Stimulated activated CD4-positive, alpha-beta T cell treated with anti-CD3 and anti-CD28 coated beads, Interleukin-1b, Interleukin-23, amount 100 ng/mL, for 48 hours (primary cell): Measurements from ENCODE around the gene APOL6.
"Not testable (repeated sequence)": the region's sequence is repeated elsewhere in the genome, so short reads cannot be mapped to it uniquely, and the experiment has no call there.

ENCODE experiments used
- DNase-seq: peaks from one replicate; pipeline ENCODE4 v3.0.0-alpha.2; 2020

The APOL6 gene

DNA sequence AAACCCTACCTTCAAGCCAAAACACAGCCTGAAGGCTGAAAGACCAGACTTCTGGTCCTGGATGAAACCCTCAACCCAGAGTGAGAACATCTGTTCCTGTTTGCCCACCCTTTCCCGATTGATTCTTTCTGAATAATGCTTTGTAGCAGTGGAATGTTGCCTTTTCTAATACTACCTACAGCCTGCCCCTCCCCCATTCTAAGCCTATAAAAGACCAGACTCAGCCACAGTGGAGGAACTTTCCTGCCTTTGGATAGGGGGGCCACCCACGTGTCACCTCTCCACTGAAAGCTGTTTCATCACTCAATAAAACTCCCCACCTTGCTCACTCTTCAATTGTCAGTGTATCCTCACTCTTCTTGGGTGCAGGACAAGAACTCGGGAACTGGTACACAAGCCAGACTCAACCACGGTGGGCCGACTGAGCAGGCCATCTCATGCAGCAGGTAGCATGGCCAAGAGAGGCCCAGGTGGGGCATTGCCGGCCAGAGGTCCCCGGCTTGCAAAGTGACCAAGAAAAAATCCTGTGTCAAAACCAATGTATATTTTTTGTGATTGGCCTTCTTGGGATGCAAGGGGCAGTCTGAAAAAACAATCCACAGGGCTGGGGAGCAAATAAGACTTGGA is 6.6 kb upstream of the APOL6 start:
- DNase-seq, result no peak

DNA sequence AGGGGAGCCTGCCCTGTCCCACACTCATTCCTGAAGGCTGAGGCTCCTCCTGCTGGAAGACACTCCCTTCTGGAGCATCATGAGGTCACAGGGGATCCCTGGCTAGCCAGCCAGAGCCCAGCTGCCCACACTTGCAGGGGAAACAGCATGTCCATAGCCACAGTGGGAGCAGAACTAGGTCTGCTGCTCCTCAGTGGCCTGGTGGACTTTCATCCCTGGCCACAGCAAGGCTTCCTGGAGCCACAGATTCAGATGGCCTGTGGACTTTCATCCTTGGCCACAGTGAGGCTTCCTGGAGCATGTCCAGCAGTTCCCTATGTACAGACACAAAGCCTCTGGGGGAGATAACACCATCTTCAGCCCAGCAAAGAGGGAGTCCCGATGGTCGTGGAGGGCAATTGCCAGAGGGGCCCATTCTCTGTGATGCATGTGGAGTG is 5.9 kb upstream of the APOL6 start:
- DNase-seq, result no peak

DNA sequence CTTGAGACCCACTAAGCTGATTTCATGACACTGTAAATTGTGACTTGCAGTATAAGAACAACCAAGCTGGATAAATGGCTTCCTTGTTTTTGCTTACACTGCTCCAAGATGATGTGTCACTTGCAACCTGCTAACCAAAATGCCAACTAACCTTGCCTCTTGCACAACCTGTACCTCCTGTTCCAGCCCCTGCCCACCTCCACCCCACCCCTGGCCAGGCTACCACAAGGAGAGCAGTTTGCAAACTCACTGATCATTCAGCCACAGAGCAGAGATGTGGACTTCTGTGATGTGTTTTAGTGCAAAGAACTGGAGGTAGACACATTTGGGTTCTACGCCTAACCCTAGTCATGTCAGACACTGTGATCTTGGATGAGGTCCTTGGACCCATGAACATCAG is 4.3 kb upstream of the APOL6 start:
- no peak for DNase-seq

DNA sequence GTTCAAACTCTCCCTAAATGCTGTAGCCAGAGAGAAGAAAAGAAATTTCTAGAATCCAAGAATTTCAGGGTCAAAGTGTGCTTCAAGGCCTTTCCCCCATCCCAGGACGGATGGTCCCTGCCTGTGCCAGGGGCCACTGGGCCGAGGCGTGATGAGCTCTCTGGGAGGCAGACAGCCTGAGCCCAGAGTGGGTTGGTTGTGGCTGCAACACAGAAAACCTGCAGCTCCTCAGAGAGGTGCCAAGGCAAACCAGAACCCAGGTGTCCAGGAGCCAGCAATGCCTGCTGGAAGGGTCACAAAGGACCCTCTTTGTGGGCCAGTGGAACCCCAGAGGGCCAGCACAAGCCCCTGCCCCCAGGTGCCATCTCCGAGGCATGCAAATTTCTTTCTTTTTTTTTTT is 2.6 kb upstream of the APOL6 start:
- DNase-seq, result no peak

DNA sequence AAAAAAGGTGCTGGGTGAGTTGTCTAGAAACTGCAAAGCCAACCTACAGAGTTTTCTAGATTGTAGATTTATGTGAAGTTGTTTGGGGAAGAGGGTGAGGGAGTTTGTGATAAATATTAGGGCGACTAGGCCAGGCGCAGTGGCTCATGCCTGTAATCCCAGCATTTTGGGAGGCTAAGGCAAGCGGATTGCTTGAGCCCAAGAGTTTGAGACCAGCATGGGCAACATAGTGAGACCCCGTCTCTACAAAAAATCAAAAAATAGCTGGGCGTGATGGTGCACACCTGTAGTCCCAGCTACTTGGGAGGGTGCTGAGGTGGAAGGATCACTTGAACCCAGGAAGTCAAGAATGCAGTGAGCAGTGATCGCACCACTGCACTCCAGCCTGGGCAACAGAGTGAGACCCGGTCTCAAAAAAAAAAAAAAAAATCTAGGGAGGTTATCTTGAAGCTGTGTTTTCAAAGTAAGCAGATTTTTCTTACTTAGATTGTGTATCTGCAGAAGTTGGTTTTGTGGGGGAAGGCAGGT is 844 bp downstream of the APOL6 start:
- no peak for DNase-seq

DNA sequence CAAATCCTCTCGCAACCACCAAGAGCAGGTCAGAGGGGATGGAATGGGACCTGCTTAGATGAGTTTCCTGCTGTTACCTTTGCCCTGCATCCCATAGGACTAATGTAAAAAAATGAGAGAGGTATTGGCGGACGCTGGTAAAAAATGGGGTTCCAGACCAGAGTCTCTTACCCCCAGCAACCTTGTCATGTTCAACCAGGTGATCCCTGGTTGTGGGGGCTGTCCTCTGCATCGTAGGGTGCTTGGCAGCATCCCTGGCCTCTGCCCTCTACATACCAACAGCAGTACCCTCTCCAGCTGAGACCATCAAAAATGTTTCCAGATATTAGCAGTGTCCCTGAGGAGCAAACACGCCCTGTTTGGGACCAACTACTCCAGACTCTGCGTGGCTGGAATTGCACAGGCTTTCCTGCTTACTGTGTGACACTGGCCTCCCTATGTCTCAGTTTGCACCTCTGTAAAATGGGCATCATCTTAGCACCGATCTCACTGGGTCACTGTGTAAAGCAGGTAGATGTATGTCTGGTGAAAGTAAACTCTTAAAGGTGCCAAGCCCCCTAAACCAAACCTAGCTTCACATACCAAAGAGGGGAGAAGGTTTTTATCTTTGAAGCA is 1.5 kb downstream of the APOL6 start:
- no peak for DNase-seq

DNA sequence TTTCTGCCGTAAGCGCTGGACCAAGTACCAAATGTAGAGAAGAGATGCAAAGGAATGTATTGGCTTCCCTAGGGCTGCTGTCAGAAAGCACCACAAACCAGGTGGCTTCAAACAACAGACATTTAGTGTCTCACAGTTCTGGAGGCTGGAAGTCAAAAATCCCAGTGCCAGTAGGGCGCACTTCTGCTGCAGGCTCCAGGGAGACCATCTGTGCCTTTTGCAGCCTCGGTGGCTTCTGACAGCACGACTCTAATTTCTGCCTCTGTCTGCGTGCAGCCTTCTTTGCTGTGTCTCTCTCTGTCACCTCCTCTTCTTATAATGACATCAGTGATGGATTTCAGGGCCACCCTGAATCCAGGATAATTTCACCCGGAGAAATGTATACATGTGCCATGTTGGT is 2.8 kb downstream of the APOL6 start:
- DNase-seq, result no peak

DNA sequence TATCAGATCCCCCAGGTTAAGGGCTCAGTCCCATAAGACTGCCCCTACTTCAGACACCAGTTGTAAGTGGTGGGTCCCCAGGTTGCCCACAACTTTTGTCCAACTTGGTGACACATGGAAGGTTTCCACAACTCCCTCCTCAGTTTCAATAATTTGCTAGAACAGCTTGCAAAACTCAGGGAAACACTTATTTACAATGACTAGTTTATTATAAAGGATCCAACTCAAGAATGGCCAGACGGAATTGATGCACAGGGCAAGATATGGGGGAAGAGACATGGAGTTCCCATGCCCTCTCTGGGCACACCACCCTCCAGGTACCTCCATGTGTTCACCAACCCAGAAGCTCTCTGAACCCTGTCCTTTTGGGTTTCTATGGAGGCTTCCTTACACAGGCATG is 5.6 kb downstream of the APOL6 start:
- DNase-seq, result no peak

DNA sequence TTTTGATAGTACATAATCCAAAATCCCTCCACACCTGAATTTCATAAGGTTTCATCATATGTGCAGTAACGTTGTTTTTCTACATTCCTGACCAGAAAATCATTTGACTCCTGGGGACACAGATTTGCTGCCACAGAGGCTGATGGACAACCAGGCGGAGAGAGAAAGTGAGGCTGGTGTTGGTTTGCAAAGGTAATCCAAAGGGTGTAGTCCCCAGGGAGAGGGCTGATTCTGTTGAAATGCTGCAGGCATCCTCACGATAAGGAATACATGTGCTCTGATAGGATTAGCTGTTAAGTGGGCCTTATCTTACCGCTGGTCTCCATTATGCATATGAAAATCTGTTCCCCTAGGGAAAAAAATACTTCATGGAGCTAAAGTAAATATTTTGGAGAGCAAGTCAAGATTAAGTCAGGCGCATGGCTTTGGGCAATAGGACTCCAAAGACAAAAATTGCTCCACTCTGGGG is 8.1 kb downstream of the APOL6 start:
- DNase-seq, result no peak

DNA sequence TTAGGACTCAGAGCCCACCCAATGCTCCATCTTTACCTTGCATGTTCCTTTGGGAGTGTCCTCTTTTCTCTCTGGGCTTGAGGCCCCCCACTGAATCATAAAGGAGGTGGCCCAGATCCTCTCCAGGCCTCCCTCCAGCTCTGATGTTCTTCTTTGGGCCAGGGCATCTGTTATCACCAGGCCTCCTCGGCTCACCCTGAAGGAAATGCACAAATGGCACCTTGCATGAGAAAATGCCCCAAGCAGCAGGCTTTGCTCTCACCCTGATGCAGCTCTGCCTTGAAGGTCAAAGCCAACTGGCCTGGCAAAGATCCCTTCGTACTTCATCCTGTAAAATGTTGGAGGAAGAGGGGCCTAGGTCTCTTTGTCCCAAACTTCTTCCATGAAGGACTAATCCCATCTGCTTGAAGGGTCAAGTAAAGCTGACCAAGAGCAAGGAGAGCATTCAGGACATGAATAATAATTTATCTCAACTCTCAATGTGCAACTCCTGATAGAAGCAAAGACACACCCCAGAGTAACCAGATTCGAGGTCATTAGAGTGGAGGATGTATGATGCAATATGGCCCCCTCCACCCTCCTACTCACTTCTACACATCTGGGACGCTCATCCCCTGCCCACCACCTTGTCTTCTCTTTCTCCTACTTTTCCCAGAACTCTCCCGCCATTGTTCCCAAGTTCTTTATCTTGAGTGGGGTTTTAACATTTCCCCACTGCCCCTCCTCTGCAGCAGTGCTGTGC is 9.5 kb downstream of the APOL6 start:
- no peak for DNase-seq

DNA sequence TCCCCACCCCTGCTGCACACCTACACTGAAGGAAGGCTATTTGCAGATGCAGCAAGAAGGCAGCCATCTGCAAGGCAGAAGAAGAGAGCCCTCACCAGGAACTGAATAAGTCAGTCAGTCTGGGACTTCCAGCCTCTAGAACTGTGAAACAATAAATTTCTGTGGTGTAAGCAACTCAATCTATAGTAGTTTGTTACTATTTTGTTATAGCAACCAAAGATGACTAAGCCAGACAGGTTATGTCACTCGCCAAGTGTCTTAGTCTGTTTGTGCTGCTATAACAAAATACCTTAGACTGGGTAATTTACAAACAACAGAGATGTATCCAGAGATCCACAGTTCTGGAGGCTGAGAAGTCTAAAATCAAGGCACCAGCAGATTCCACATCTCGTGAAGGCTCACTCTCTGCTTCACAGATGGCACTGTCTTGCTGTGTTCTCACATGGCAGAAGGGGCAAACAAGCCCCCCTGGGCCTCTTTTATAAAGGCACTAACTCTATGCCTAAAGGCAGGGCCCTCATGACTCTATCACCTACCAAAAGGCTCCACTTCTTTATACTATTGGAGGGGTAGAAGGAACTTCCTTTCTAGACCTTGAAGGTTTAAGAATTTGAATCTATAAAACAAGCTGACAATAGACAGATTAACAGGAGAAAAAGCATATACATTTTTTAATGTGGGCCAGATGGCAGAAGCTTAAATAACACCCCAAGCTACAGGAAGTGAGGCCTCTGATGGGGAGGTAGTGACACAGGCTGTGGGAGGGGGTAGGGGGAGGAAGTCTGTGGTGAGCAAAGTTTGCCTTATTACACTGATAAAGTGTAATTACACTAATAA is 12.3 kb downstream of the APOL6 start:
- DNase-seq, result peak; percentile 34

DNA sequence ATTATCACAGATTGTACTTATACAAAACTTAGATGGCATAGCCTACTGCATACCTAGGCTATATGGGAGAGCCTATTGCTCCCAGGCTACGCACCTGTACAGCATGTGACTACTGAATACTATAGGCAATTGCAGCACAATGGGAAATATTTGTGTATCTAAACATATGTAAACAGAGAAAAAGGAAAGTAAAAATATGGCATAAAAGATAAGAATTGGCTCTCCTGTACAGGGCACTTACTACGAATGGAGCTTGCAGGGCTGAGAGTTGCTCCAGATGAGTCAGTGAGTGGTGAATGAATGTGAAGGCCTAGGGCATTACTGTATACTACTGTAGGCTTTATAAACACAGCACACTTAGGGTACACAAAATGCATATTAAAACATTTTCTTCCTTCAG is 13.2 kb downstream of the APOL6 start:
- no peak for DNase-seq

DNA sequence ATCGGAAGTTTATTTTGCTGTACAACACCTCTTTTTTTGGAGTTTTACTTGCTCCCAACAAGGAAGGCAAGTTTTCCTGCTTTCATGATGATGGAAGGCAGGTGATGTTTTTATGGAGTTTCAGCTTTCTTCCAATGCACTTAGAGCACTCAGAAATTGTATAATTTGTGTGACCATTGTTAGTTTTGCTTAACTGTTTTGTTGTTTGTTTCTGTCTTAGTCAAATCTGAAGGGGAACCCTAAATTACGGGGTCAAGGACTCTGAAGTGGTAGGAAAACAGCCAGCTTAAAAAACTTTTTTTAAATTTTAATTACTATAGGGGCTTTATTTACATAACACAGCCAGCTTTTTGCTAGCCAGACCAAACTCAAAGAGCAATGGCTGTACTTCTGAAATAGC is 14.7 kb downstream of the APOL6 start:
- DNase-seq, result no peak

DNA sequence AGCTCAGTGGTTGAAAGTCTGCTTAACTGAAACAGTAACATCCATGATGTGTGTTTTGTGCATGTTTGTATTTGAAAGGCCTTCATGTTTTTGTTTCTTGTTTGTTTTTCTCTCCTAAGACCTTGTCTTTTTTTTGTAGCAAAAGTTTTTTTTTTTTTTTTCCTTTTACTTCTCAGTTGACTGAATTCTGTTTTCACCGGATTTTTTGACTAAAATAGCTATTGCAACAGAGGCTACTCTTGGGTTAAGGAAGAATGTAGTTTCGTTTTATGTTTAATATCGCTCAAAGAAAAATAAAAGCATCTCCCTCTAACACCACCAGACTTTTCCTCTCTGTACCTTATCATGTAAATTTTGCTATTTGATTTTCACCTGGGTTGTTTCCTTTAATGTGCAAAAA is 15.1 kb downstream of the APOL6 start:
- DNase-seq, result no peak

DNA sequence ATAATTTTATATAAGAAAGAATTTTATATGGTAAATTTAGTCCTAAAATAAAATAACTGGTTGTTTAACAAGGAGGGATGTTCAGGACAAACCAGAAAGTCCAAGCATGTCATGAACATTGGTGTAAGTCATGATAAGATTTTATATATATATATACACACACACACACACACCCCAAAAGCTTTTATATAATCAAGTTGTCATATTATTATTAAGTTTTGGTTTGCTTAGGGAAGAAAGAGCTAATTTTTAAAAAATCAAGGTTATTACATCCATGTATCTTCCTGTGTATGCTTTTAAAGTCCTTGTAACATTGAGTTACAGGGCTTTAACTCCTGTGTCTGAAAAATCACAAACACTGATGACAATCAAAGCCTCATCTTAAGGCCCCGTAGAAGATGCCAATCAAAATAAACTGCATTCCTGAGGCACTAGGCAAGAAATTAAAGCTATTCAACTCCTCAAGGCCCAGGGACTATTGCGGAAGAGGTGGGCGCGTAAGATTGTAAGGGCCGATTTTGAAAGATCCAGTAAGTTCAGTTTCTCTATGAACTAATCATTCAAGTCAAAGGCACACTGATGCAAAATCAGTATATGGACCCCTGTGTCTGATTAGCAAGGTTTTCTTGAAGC is 16.8 kb downstream of the APOL6 start:
- DNase-seq, result no peak

DNA sequence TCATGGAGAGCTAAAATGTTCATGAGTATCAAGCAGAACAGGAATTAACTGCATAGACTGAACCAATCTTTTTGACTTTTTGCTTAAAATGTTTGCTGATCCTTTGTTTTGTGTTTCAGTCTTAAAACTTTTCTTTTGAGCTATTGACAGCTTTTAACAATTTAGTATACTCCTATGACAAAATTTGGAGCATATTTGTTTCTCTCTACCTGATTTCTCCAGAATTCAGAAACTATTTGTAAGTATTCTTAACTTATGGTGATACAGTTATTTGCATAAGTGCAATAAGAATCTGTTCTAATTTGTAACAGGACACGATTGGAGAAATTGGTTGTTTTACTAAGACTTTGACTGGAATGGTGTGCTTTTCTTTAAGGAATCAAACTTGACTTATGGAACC is 18.5 kb downstream of the APOL6 start:
- DNase-seq, result not testable (repeated sequence)

DNA sequence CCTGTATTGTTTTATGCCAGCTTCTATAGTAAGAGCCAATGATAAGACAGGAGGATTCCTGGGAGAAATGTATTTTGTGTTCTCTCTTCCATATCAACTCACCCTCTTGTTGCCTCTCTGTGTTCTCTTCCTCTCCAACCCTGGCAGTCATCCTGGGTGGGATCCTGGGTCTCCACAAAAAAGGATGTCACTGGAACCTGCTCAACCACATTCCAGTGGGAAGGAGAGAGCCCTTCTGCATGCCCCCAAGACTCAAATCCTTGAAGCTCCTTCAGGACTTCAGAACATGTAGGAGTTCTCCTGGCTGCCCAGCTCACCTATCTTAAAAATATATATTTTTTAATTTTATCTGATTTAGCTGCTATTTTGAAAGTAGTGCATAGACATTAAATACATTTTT is 26.1 kb downstream of the APOL6 start:
- DNase-seq, result no peak

DNA sequence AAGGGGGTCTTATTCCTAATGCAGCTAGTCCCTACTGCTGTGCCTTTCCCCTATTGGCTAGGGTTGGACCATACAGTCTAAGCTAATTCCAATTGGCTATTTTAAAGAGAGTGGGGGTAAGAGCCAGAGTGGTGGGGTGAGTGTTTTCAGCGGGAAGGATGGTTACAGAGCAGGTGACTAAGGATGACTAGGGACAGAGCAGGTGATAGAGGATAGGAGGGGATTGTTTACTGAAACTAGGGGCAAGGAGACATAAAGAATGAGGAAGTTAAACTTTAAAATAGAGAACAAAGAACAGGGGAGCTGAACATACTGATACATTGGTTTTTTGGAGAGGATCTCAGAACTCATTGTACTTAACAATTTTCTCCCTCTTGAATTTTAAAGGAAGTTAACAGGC is 27.8 kb downstream of the APOL6 start:
- not testable (repeated sequence) for DNase-seq

DNA sequence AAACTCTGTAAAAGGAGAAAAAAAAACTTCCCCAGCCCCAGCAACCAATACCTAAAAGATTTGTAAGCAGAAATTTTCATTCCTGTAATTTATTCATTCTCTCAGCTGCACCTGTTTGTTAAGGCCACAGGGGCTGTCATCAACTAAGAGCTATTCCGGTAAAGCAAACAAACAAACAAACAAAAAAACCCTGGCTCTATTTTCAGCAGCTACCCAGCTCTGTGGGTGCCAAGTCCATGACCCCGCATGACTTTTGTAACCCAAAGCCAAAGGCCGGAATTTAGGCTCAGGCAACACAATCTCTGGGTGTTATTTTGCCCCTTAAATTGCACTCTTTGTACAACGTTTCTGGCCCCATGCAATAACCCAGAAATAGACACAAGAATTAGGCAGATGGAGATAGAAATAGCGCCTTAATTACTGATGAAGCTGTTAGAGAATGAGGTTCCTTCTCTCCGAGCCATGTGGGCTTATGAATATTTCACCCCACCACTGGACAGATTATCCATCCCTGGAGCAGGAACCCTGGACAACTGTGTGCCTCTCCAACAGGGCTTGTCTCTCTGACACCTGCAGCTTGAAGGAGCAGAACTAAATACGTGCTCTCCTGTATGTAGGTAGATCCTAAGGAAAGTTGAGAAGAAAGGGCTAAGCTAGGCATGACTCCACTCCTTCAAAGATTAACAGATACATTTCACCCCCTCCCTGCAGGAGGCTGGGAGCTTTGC is 29.4 kb downstream of the APOL6 start:
- no peak for DNase-seq

DNA sequence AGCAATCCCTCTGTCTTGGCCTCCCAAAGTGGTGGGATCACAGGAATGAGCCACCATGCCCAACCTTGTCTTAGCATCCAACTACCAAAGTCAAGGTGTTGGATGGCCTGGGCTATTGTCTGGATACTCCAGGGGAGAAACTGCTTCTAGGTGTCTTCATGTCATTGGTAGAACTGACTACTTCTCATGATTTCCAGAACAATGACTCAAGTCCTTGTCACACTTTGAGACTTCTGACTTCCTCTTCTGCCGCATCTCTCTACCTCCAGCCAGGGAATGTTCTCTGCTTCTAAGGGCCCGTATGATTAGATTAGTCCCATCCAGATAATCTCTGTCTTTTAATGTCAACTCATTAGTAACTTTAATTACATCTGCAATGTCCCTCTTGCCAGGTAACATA is 30.6 kb downstream of the APOL6 start:
- DNase-seq, result no peak

DNA sequence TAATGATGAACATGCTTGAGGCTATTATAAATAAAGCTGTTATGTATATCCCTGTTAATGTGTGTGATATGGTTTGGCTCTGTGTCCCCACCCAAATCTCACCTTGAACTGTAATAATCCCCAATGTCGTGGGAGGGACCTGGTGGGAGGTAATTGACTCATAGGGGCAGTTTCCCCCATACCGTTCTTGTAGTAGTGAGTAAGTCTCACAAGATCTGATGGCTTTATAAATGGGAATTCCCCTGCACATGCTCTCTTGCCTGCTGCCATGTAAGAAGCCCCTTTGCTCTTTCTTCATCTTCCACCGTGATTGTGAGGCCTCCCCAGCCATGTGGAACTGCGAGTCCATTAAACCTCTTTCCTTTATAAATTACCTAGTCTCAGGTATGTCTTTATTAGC is 31.2 kb downstream of the APOL6 start:
- DNase-seq, result peak; percentile 65
